RPMI8226 (cell line): Measurements from ENCODE around the gene CATSPER4.
"Not testable (repeated sequence)": the region's sequence is repeated elsewhere in the genome, so short reads cannot be mapped to it uniquely, and the experiment has no call there.

Experiments
- DNase-seq: peaks from one replicate; pipeline ENCODE4 v3.0.0-alpha.2; 2015

The CATSPER4 gene

GRCh38 chr1:26197301-26197700 lies 6.9 kb downstream of the CATSPER4 start:
- no peak for DNase-seq

GRCh38 chr1:26197813-26198212 lies 7.4 kb downstream of the CATSPER4 start:
- no peak for DNase-seq

- DNase-seq = no peak
These were observed 10.0 kb downstream of the CATSPER4 start for GRCh38 chr1:26200413-26200812.

GRCh38 chr1:26203642-26204318 lies 13.4 kb downstream of the CATSPER4 start:
- DNase-seq = no peak

- DNase-seq = no peak
These were observed 19.9 kb downstream of the CATSPER4 start for GRCh38 chr1:26210147-26210870.

- DNase-seq = no peak
These were observed 22.3 kb downstream of the CATSPER4 start for GRCh38 chr1:26212726-26213125.

GRCh38 chr1:26213335-26213905 lies 23.0 kb downstream of the CATSPER4 start:
- DNase-seq = no peak

GRCh38 chr1:26215246-26215645 lies 24.8 kb downstream of the CATSPER4 start:
- no peak for DNase-seq

GRCh38 chr1:26218906-26219494 lies 28.6 kb downstream of the CATSPER4 start:
- DNase-seq = peak; percentile 74

GRCh38 chr1:26220199-26220912 lies 30.0 kb downstream of the CATSPER4 start:
- no peak for DNase-seq

GRCh38 chr1:26221094-26221493 lies 30.7 kb downstream of the CATSPER4 start:
- DNase-seq = no peak

- DNase-seq = no peak
These were observed 34.2 kb downstream of the CATSPER4 start for GRCh38 chr1:26224606-26225005.

GRCh38 chr1:26225033-26225831 lies 34.8 kb downstream of the CATSPER4 start:
- DNase-seq = no peak

GRCh38 chr1:26230682-26231081 lies 40.3 kb downstream of the CATSPER4 start:
- DNase-seq = not testable (repeated sequence)

- DNase-seq = peak; percentile 99
These were observed 43.7 kb downstream of the CATSPER4 start, which contains the start of gene CEP85 for GRCh38 chr1:26233903-26234643. CEP85 (plus strand) TSS chr1:26234200; CDS start chr1:26239784, 5,584 bp downstream.

GRCh38 chr1:26234644-26235370 lies 44.4 kb downstream of the CATSPER4 start:
- DNase-seq = peak; percentile 44

- DNase-seq = peak; percentile 61
These were observed 47.0 kb downstream of the CATSPER4 start for GRCh38 chr1:26237230-26237966.

- no peak for DNase-seq
These were observed 49.5 kb downstream of the CATSPER4 start for GRCh38 chr1:26239936-26240335.
